Ovary (tissue), 9 donors: ENCODE measurements around the gene APOC4. TPM values are rescaled to one million over a fixed set of nuclear protein-coding genes. Genes with fewer than 3 reads are reported as not detected.
A peak's percentile ranks its signal among the peaks of the same experiment; 100 is the strongest.
"Not testable (repeated sequence)": the region's sequence is repeated elsewhere in the genome, so short reads cannot be mapped to it uniquely, and the experiment has no call there.

ENCODE experiments used
- DNase-seq, 5 donors: peaks; one replicate each; pipeline ENCODE4 v3.0.0-alpha.2; 2019 to 2020
- H3K27ac ChIP-seq, 2 donors: fragments of 200-600 bp; one replicate each; pipeline versions ENCODE4 v1.5.1 to v1.8.0; 2019 to 2022
- H3K27me3 ChIP-seq: fragments of 200-600 bp; one replicate; pipeline ENCODE4 v1.8.0; 2022
- H3K36me3 ChIP-seq: fragments of 200-600 bp; sonication (generic); one replicate; pipeline ENCODE4 v1.5.1; 2019
- H3K4me1 ChIP-seq: one replicate; pipeline ENCODE4 v1.8.1; 2013; ENCODE audit warnings: mild to moderate bottlenecking, moderate library complexity; ENCODE audit not compliant: insufficient read depth
- H3K4me3 ChIP-seq: fragments of 200-600 bp; sonication (generic); one replicate; pipeline ENCODE4 v1.5.1; 2017
- H3K9me3 ChIP-seq, 2 donors: fragments of 200-600 bp in 1 of 2; sonication (generic) in 1 of 2; one replicate each; pipeline versions ENCODE4 v1.5.1 to v1.8.1; 2013 to 2019; ENCODE audit warnings: mild to moderate bottlenecking in 1 of 2, moderate library complexity in 1 of 2
- EP300 ChIP-seq: sonication (generic); formaldehyde crosslinking; IDR thresholded peaks from one replicate; pipeline ENCODE4 v1.6.1; 2017; ENCODE audit warnings: antibody characterized with exemption
- POLR2A ChIP-seq: fragments of 450-650 bp; IDR thresholded peaks from one replicate; pipeline ENCODE4 v1.6.1; 2017; ENCODE audit warnings: antibody characterized with exemption, mild to moderate bottlenecking, moderate library complexity
- WGBS, 3 donors: extraction: QIAGEN DNeasy Blood & Tissue Kit in 1 of 3; methylation state at CpG; one replicate each; pipeline versions ENCODE4 v1.1.5 to v1.1.7; 2013 to 2017; 5-methylcytosine and 5-hydroxymethylcytosine counted together
- intact Hi-C, 4 donors: fragments of 100-400 bp; cut with DNase I; formaldehyde crosslinking; loops; one replicate each; pipeline versions ENCODE4 v1.11.0 to v1.15.1; 2022 to 2023
- polyA plus RNA-seq, 2 donors: library from polyadenylated mRNA; stranded (reverse); fragments of 200-250 nt in 1 of 2; fragments of 350-450 nt in 1 of 2; fragmentation: Illumina TruSeq in 1 of 2; extraction: RNeasy Lipid Tissue Mini Kit (QIAGEN cat#74804) in 1 of 2; gene quantifications; one replicate each; pipeline ENCODE4 v1.2.3, GENCODE V29; 2013 to 2014
- total RNA-seq, 7 donors: library from RNA; depleted of rRNA in 2 of 7; stranded (reverse); fragments of >200 nt in 2 of 7; fragmentation: NEBNext Ultra II Directional in 3 of 7; extraction: Animal tissue kit (Norgen Biotek cat#: 25700) in 3 of 7; gene quantifications; one replicate each; pipeline versions ENCODE4 v1.1.0 to v1.2.4, GENCODE V29; 2016 to 2023
- TF ChIP-seq, protein P1 (sequence below), 3 donors: fragments of 450-650 bp in 2 of 3; fragments of 200-600 bp in 1 of 3; IDR thresholded peaks; one replicate each; pipeline versions ENCODE4 v1.5.1 to v1.8.0; 2016 to 2022; ENCODE audit warnings: antibody characterized with exemption in 3 of 3, mild to moderate bottlenecking in 1 of 3
- donor health status: DM: no; HTN: no; CAD: no; lungs with moderate emphysema.
- donor health status: DM: no; HTN: no; CAD: no.
- donor health status: Bipolar disorder and iron deficiency.
- donor health status: DM: yes; HTN: yes; CAD: no.
- donor health status: DM: no; HTN: no; CAD: no.
- donor health status: DM: yes; HTN: yes; CAD: no.

Gene APOC4
- total and polyA plus RNA-seq, 9 donors: 0.57 TPM; not detected in 8

DNA sequence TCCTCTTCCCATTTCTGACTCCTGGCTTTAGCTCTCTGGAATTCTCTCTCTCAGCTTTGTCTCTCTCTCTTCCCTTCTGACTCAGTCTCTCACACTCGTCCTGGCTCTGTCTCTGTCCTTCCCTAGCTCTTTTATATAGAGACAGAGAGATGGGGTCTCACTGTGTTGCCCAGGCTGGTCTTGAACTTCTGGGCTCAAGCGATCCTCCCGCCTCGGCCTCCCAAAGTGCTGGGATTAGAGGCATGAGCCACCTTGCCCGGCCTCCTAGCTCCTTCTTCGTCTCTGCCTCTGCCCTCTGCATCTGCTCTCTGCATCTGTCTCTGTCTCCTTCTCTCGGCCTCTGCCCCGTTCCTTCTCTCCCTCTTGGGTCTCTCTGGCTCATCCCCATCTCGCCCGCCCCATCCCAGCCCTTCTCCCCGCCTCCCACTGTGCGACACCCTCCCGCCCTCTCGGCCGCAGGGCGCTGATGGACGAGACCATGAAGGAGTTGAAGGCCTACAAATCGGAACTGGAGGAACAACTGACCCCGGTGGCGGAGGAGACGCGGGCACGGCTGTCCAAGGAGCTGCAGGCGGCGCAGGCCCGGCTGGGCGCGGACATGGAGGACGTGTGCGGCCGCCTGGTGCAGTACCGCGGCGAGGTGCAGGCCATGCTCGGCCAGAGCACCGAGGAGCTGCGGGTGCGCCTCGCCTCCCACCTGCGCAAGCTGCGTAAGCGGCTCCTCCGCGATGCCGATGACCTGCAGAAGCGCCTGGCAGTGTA is 33.8 kb upstream of the APOC4 start:
- Histone ChIP-seq H3K9me3 (no peaks in the 10 kb centered on the region), H3K4me1 (peaks cover 18% of the 10 kb centered on the region), H3K27me3 (no peaks in the 10 kb centered on the region), H3K36me3 (no peaks in the 10 kb centered on the region), H3K4me3 (no peak overlapping the region), H3K27ac (no peak overlapping the region)
- no peak for DNase-seq
- intact Hi-C loops: loop anchor here in 1 of 4 donors (2.0 to 10.0 kb wide), 2 partner anchors 27 to 147 kb away; no protein-coding TSS in a partner anchor
- TF ChIP-seq POLR2A (no peak), EP300 (no peak)
- TF ChIP-seq, protein P1, sequence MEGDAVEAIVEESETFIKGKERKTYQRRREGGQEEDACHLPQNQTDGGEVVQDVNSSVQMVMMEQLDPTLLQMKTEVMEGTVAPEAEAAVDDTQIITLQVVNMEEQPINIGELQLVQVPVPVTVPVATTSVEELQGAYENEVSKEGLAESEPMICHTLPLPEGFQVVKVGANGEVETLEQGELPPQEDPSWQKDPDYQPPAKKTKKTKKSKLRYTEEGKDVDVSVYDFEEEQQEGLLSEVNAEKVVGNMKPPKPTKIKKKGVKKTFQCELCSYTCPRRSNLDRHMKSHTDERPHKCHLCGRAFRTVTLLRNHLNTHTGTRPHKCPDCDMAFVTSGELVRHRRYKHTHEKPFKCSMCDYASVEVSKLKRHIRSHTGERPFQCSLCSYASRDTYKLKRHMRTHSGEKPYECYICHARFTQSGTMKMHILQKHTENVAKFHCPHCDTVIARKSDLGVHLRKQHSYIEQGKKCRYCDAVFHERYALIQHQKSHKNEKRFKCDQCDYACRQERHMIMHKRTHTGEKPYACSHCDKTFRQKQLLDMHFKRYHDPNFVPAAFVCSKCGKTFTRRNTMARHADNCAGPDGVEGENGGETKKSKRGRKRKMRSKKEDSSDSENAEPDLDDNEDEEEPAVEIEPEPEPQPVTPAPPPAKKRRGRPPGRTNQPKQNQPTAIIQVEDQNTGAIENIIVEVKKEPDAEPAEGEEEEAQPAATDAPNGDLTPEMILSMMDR (IDR thresholded peaks at IDR 0.05): no peak
- WGBS, 3 donors: 94 to 95% (median 94%) methylated on average over 46 of the region's 46 CpGs

DNA sequence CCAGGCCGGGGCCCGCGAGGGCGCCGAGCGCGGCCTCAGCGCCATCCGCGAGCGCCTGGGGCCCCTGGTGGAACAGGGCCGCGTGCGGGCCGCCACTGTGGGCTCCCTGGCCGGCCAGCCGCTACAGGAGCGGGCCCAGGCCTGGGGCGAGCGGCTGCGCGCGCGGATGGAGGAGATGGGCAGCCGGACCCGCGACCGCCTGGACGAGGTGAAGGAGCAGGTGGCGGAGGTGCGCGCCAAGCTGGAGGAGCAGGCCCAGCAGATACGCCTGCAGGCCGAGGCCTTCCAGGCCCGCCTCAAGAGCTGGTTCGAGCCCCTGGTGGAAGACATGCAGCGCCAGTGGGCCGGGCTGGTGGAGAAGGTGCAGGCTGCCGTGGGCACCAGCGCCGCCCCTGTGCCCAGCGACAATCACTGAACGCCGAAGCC is 33.2 kb upstream of the APOC4 start:
- intact Hi-C loops: loop anchor here in 1 of 4 donors (2.0 to 10.0 kb wide), 2 partner anchors 26 to 146 kb away; no protein-coding TSS in a partner anchor
- peak in 1 of 5 donors; percentile 32 for DNase-seq
- Histone ChIP-seq H3K9me3 (no peaks in the 10 kb centered on the region), H3K27me3 (no peaks in the 10 kb centered on the region), H3K4me3 (no peak overlapping the region), H3K27ac (no peak overlapping the region), H3K36me3 (no peaks in the 10 kb centered on the region), H3K4me1 (peaks cover 16% of the 10 kb centered on the region)
- no peak for TF ChIP-seq POLR2A
- TF ChIP-seq, protein P1 (IDR thresholded peaks at IDR 0.05): no peak
- no peak for TF ChIP-seq EP300
- 94 to 96% (median 95%) methylated on average over 29 to 44 of the region's 44 CpGs for WGBS, 3 donors

DNA sequence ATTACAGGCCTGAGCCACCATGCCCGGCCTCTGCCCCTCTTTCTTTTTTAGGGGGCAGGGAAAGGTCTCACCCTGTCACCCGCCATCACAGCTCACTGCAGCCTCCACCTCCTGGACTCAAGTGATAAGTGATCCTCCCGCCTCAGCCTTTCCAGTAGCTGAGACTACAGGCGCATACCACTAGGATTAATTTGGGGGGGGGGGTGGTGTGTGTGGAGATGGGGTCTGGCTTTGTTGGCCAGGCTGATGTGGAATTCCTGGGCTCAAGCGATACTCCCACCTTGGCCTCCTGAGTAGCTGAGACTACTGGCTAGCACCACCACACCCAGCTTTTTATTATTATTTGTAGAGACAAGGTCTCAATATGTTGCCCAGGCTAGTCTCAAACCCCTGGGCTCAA is 32.3 kb upstream of the APOC4 start:
- Histone ChIP-seq H3K36me3 (no peaks in the 10 kb centered on the region), H3K4me1 (peaks cover 15% of the 10 kb centered on the region), H3K27me3 (no peaks in the 10 kb centered on the region), H3K4me3 (no peak overlapping the region), H3K27ac (no peak overlapping the region), H3K9me3 (no peaks in the 10 kb centered on the region)
- no peak for TF ChIP-seq EP300
- no peak for TF ChIP-seq POLR2A
- WGBS, 3 donors: 73 to 82% (median 82%) methylated on average over 5 of the region's 5 CpGs
- intact Hi-C loops: loop anchor here in 1 of 4 donors (2.0 to 10.0 kb wide), 2 partner anchors 25 to 145 kb away; no protein-coding TSS in a partner anchor
- no peak for DNase-seq

DNA sequence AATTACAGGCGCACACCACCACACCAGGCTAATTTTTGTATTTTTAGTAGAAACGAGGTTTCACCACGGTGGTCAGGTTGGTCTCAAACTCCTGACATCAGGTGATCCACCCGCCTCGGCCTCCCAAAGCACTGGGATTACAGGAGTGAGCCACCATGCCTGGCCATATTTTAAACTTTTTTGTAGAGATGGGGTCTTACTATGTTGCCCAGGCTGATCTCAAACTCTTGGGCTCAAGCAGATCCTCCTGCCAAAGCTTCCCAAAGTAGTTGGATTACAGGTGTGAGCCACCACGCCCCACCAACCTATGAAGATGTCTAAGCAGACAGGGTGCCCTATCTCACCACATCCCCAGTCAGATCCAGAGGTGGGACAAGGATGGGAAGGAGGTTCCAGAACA is 30.1 kb upstream of the APOC4 start:
- H3K36me3 ChIP-seq, H3K9me3 ChIP-seq, DNase-seq, H3K27me3 ChIP-seq, intact Hi-C loops, H3K4me3 ChIP-seq: not testable (repeated sequence)
- Histone ChIP-seq H3K4me1 (peaks cover 13% of the 10 kb centered on the region), H3K27ac (peak overlapping the region in 1 of 2 donors; percentile 46)
- WGBS, 3 donors: 92 to 94% (median 93%) methylated on average over 6 of the region's 6 CpGs

DNA sequence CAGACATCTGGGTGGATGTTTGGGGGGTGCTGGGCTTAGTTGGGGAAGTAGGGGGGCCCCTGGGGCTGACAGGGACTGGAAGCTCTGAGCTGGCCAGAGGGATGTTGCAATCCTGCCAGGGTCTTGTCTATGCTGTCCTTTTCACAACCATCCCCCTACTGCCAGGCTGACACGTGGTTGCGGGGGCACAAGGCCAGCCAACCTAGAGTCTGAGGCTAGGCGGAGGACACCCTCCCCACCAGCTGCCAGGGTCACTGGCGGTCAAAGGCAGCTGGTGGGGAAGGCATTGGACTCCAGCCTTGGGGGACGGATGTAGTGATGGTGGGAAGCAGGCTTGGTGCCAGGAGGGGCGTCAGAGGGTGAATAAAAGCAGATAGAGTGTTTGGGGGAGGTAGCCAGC is 29.2 kb upstream of the APOC4 start:
- intact Hi-C loops: no loop called here
- DNase-seq: peak; percentile 49 to 73 (median 61)
- TF ChIP-seq, protein P1 (IDR thresholded peaks at IDR 0.05): no peak
- TF ChIP-seq POLR2A: no peak
- no peak for TF ChIP-seq EP300
- no peaks in the 10 kb centered on the region for H3K36me3 ChIP-seq
- peaks cover 13% of the 10 kb centered on the region for H3K4me1 ChIP-seq
- H3K9me3 ChIP-seq: no peaks in the 10 kb centered on the region
- H3K27ac ChIP-seq: peak overlapping the region in 1 of 2 donors; percentile 15
- 23 to 46% (median 40%) methylated on average over 6 of the region's 6 CpGs for WGBS, 3 donors
- H3K27me3 ChIP-seq: no peaks in the 10 kb centered on the region
- H3K4me3 ChIP-seq: no peak overlapping the region

DNA sequence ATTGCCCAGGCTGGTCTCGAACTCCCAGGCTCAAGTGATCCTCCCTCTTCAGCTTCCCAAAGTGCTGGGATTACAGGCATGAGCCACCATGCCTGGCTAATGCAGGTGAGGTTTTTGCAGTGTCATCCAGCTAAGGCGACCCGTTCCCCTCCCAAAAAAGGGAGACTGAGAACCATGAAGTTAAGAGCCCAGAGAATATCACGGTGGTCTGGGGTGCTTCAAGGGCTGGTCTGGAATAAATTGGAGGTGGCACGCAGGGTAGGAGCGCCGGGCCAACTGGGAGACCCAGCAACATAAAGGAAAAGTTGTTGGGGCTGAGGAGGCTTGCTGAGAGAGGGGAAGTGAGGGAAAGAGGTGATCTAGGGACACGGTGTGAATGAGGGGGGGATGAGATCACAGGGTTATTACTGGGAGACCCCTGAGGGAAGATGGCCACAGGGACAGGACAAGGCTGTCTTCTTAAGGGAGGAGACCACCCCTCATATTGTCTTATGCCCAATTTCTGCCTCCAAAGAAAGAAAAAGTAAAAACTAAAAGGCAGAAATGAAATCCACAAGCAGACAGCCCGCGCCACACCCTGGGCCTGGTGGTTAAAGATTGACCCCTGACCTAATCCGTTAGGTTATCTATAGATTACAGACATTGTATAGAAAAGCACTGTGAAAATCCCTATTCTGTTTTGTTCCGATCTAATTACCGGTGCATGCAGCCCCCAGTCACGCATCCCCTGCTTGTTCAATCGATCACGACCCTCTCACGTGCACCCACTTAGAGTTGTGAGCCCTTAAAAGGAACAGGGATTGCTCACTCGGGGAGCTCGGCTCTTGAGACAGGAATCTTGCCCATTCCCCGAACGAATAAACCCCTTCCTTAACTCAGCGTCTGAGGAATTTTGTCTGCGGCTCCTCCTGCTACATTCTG is 28.3 kb upstream of the APOC4 start:
- peak overlapping the region in 1 of 2 donors; percentile 0 for H3K27ac ChIP-seq
- H3K4me1 ChIP-seq: peaks cover 13% of the 10 kb centered on the region
- H3K27me3 ChIP-seq, H3K9me3 ChIP-seq, H3K36me3 ChIP-seq, intact Hi-C loops, H3K4me3 ChIP-seq: not testable (repeated sequence)
- DNase-seq: peak in 2 of 5 donors; percentile 30 to 38
- WGBS, 3 donors: 60 to 69% (median 64%) methylated on average over 23 of the region's 23 CpGs

DNA sequence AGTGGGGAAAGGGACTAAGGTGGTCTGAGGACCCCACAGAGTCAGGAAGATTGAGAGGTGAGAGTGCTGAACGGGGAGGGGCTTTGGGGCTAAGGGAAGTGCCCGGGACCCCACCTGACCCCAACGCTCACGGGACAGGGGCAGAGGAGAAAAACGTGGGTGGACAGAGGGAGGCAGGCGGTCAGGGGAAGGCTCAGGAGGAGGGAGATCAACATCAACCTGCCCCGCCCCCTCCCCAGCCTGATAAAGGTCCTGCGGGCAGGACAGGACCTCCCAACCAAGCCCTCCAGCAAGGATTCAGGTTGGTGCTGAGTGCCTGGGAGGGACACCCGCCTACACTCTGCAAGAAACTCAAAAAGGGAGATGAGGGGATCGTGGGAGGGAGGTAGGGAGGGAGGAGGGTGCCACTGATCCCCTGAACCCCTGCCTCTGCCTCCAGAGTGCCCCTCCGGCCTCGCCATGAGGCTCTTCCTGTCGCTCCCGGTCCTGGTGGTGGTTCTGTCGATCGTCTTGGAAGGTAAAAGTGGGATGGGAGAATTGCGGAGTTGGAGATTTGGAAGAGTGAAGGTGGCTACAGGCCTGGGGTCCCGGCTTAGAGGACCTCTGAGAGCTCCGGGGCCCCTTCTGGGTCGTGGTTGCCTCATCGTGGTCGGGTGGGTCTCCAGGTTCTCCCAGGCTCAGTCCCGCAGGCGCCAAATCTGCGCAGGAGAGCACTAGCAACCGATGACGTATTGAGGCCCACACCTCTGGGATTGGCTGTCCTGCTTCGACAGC is 27.4 kb upstream of the APOC4 start, which contains the start of gene APOC1:
TSS of gene APOC1 (plus strand) at position 176 of the 774 bp plus-strand sequence. CDS start at position 460, 284 bp downstream.
- Histone ChIP-seq H3K27ac (peak within 1 kb of the TSS in 1 of 2 donors; percentile 61), H3K4me3 (peak within 1 kb of the TSS; percentile 39), H3K4me1 (peaks cover 13% of the 10 kb centered on the region)
- peak; percentile 86 to 91 (median 89) for DNase-seq
- WGBS, 3 donors: 6 to 11% (median 10%) methylated on average over 27 to 28 of the region's 28 CpGs
- intact Hi-C loops, H3K9me3 ChIP-seq, H3K27me3 ChIP-seq, H3K36me3 ChIP-seq: not testable (repeated sequence)
